Measurements from ENCODE around the gene SLC47A1. TPM values are rescaled to one million over a fixed set of nuclear protein-coding genes. Genes with fewer than 3 reads are reported as not detected.

SLC47A1 gene
- total and polyA plus RNA-seq, 8 donors, result 0.25 to 1.3 (median 0.81) TPM; not detected in 2

DNA sequence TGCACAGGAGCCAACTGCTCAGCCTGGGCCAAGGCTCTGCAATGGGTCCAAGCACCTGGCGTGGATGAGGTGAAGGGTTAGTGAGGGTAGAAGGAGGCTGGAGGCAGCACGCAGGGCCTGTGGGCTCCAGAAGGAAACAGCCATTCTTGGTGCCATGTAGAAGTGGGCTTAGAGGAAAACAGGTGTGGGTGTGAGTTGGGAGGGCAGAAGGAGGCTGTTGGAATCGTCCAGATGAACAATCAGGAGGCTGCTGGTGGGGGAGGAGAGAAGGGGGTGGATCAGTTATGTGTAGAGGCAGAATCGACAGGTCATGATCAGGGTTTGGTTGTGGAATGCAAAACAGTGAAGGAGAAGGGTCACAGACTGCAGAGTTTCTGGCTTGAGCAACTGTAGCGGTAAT lies 63.2 kb downstream of the SLC47A1 start:
- 72 to 81% (median 77%) methylated on average over 5 of the region's 5 CpGs for WGBS, 5 donors
- Histone ChIP-seq H3K4me1 (no peaks in the 10 kb centered on the region), H3K36me3 (no peaks in the 10 kb centered on the region), H3K9me3 (no peaks in the 10 kb centered on the region), H3K4me3 (no peak overlapping the region), H3K27ac (no peak overlapping the region), H3K27me3 (no peaks in the 10 kb centered on the region)
- DNase-seq, result no peak
- TF ChIP-seq, protein P1, sequence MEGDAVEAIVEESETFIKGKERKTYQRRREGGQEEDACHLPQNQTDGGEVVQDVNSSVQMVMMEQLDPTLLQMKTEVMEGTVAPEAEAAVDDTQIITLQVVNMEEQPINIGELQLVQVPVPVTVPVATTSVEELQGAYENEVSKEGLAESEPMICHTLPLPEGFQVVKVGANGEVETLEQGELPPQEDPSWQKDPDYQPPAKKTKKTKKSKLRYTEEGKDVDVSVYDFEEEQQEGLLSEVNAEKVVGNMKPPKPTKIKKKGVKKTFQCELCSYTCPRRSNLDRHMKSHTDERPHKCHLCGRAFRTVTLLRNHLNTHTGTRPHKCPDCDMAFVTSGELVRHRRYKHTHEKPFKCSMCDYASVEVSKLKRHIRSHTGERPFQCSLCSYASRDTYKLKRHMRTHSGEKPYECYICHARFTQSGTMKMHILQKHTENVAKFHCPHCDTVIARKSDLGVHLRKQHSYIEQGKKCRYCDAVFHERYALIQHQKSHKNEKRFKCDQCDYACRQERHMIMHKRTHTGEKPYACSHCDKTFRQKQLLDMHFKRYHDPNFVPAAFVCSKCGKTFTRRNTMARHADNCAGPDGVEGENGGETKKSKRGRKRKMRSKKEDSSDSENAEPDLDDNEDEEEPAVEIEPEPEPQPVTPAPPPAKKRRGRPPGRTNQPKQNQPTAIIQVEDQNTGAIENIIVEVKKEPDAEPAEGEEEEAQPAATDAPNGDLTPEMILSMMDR (IDR thresholded peaks at IDR 0.05), result no peak
- TF ChIP-seq EP300 (IDR thresholded peaks at IDR 0.05), result no peak
- TF ChIP-seq POLR2AphosphoS5 (IDR thresholded peaks at IDR 0.05), result no peak
- no peak for TF ChIP-seq POLR2A (IDR thresholded peaks at IDR 0.05)
- intact Hi-C loops (cut with DNase I; ENCODE audit: low total_unique reads), result no loop called here

DNA sequence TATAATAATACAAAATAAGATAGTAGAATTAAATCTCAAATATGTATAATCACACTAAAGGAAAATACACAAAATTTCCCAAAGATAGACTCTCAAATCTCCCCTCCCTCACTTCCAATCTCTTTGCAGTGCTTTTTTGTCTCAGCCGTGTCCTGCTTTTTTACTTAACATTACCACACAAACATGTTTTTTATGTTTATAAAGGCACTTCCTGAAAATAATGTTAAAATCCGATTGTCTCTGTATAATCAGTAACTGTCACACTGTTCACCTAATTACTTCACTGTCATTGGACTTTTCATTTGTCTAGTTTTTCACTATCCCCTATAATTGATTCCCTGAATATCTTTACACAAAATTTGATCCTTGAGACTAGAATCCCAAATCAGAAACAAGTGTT lies 76.7 kb downstream of the SLC47A1 start:
- intact Hi-C loops (cut with DNase I; ENCODE audit: low total_unique reads), result no loop called here
- Histone ChIP-seq H3K36me3 (no peaks in the 10 kb centered on the region), H3K9me3 (no peaks in the 10 kb centered on the region), H3K27me3 (no peaks in the 10 kb centered on the region), H3K27ac (no peak overlapping the region), H3K4me3 (no peak overlapping the region), H3K4me1 (peaks cover 0 to 3% (median 0%) of the 10 kb centered on the region in 4 donors)
- no peak for DNase-seq
- TF ChIP-seq, protein P1 (IDR thresholded peaks at IDR 0.05), result no peak
- TF ChIP-seq POLR2AphosphoS5 (IDR thresholded peaks at IDR 0.05) (no peak), POLR2A (IDR thresholded peaks at IDR 0.05) (no peak), EP300 (IDR thresholded peaks at IDR 0.05) (no peak)
- WGBS, 5 donors, result 53 to 73% (median 64%) methylated on average over 2 of the region's 2 CpGs

DNA sequence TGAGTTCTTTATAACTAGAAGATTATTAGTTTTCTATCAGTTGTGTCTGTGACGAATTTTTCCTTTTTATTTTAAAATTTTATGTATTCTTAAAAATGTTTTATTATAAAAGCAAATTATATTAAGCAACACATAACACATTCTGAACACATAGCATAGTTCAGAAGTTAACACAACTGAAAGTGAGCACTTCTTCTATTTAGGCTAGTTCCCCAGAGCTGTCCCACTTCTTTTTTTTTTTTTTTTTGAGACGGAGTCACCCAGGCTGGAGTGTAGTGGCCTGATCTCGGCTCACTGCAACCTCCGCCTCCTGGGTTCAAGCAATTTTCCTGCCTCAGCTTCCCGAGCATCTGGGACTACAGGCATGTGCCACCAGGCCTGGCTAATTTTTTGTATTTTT lies 77.2 kb downstream of the SLC47A1 start:
- TF ChIP-seq POLR2A (IDR thresholded peaks at IDR 0.05) (no peak), EP300 (IDR thresholded peaks at IDR 0.05) (no peak), POLR2AphosphoS5 (IDR thresholded peaks at IDR 0.05) (no peak)
- TF ChIP-seq, protein P1 (IDR thresholded peaks at IDR 0.05), result no peak
- 81 to 90% (median 87%) methylated on average over 5 of the region's 5 CpGs for WGBS, 5 donors
- no peak overlapping the region for H3K4me3 ChIP-seq

DNA sequence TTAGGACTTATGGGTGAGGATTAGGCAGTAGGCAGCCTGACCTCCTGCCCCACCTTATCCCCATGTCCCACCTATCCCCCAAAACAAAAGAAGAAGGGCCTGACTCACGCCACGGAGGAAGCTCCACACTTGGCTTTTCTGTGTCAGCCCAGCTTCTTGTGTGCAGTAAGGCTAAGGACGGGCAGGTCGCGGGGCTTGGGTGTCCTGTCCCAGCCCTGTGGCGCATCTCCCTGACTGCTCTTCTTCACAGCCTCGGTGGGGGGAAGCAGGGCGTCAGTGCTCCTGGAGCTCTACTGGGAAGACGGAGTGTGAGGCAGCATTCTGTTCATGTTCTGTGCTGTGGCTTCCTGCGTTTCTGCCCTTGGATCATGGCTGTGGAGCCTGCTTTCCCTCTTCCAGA lies 80.3 kb downstream of the SLC47A1 start:
- H3K27ac ChIP-seq, result no peak overlapping the region
- WGBS, 5 donors, result 67 to 84% (median 78%) methylated on average over 10 of the region's 10 CpGs
- H3K36me3 ChIP-seq, result no peaks in the 10 kb centered on the region
- H3K9me3 ChIP-seq, result peaks cover under 1 to 20% (median 16%) of the 10 kb centered on the region in 4 donors
- no peak for DNase-seq
- H3K4me1 ChIP-seq, result peaks cover 0 to 3% (median 0%) of the 10 kb centered on the region in 4 donors
- no peak overlapping the region for H3K4me3 ChIP-seq
- no peaks in the 10 kb centered on the region for H3K27me3 ChIP-seq
- TF ChIP-seq, protein P1 (IDR thresholded peaks at IDR 0.05), result no peak
- TF ChIP-seq EP300 (IDR thresholded peaks at IDR 0.05), result no peak
- TF ChIP-seq POLR2A (IDR thresholded peaks at IDR 0.05), result no peak
- TF ChIP-seq POLR2AphosphoS5 (IDR thresholded peaks at IDR 0.05), result no peak
- intact Hi-C loops (cut with DNase I; ENCODE audit: low total_unique reads), result no loop called here

More for the DNA sequence above, 77.2 kb downstream of the SLC47A1 start:
- Histone ChIP-seq H3K36me3 (no peaks in the 10 kb centered on the region), H3K4me1 (peaks cover 0 to 3% (median 0%) of the 10 kb centered on the region in 4 donors), H3K27ac (no peak overlapping the region), H3K9me3 (no peaks in the 10 kb centered on the region), H3K27me3 (no peaks in the 10 kb centered on the region)
- no peak for DNase-seq
- intact Hi-C loops (cut with DNase I; ENCODE audit: low total_unique reads), result no loop called here

All from stomach (tissue), 9 donors.